Keratinocyte (primary cell): ENCODE measurements around the gene TMEM88.

Source experiments
- CTCF ChIP-seq, 3 experiments: IDR thresholded peaks in 1 of 3; conservative IDR thresholded peaks in 1 of 3; optimal IDR thresholded peaks in 1 of 3; 2 replicates in 2 of 3; 3 replicates in 1 of 3; pipeline versions ENCODE3 to v1.5.1; 2011; ENCODE audit warnings: low read length in 3 of 3, mild to moderate bottlenecking in 3 of 3, moderate library complexity in 2 of 3, control low read depth in 1 of 3, inconsistent platforms in 1 of 3; ENCODE audit not compliant: insufficient read depth in 2 of 3; ENCODE audit errors: extremely low read depth in 1 of 3
- EZH2 ChIP-seq: IDR thresholded peaks from one replicate; pipeline ENCODE4 v1.6.1; 2012; ENCODE audit warnings: inconsistent platforms, mild to moderate bottlenecking, low read length, moderate library complexity

- TF ChIP-seq CTCF (optimal IDR thresholded peaks at IDR 0.05 in 1 of 3, IDR thresholded peaks at IDR 0.05 in 1 of 3, conservative IDR thresholded peaks at IDR 0.05 in 1 of 3; ENCODE audit: extremely low read depth in 1 of 3, insufficient read depth in 2 of 3, low read length in 3 of 3) (no peak), EZH2 (no peak)
Measured at GRCh38 chr17:7903154-7904103, 48.6 kb downstream of the TMEM88 start.
